ENCODE data around the gene MLXIPL. TPM values are rescaled to one million over a fixed set of nuclear protein-coding genes. Genes with fewer than 3 reads are reported as not detected.
"Not testable (repeated sequence)": the region's sequence is repeated elsewhere in the genome, so short reads cannot be mapped to it uniquely, and the experiment has no call there.

MLXIPL gene
- total RNA-seq, 2 experiments from 2014 or later, result not detected

DNA sequence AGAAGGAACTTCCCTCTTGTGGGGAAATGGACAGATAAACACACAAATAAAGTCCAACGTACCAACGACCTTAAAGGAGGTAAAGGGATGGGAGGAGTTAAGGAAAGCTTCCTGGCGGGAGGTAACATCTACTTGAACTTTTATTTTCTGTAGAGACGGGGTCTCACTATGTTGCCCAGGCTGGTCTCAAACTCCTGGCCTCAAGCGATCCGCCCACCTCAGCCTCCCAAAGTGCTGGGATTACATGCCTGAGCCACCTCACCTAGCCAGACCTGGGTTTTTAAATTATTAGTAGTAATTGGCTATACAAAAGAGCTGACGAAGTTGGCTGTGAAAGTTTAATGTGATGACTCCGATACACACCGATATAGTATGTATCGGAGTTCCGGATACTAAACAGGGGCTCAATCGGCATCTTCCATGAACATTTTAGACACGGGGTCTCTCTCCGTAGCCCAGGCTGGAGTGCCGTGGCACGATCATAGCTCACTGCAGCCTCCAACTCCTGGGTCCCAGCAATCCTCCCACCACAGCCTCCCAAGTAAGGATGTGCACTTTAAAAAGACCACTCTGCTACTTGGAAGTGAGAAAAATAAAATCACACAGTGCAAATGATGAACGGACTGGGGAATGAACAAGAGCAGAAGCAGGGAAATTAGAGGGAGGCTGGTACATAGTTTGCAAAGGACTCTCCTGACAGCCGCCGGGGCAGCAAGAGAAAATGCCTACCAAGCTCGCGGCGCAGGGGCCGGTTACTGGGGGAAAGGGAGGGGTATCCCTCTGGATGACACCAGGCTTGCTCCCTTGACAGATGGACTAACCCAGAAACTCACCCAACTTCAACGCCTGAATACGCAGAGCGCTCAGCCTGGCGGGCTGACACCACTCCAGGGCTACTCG, 67.9 kb downstream of the MLXIPL start:
- Mint-ChIP-seq H3K4me3 (peak overlapping the region; percentile 97), H3K4me1 (peaks cover 40% of the 10 kb centered on the region), H3K27me3 (no peaks in the 10 kb centered on the region), H3K27ac (peak overlapping the region; percentile 79), H3K36me3 (peaks cover 16% of the 10 kb centered on the region), H3K9me3 (ENCODE audit: low read depth) (no peaks in the 10 kb centered on the region)
- CTCF ChIA-PET, result interaction anchor here (0.7 to 4.8 kb wide), 8 partner anchors 10 to 178 kb away, joined by 3 to 26 read pairs (median 5); partner anchors contain the start of genes BAZ1B and TBL2
- DNase-seq, result no peak
- ATAC-seq, result no peak

DNA sequence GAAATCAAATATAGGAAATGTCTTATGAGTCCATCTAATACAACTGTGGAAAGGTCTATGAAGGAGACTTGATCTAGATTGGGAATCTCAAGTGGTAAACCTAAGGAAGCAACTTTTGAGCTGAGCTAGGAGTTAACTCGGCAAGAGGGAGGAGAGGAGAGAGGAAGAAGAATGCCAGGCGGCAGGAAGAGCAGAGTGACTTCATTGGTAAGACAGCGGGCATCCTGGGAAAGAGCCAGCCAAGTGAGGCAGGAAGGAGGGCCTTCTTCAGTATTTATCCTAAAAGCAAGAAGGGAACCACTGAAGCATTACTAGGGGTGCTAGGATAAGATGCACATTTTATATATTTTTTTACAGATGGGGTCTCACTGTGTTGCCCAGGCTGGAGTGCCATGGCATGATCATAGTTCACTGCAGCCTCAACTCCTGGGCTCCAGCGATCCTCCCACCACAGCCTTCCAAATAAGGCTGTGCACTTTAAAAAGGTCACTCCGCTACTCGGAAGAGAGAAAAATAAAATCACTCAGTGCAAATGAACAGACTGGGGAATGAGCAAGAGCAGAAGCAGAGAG, 68.8 kb downstream of the MLXIPL start:
- CTCF ChIA-PET, result interaction anchor here (0.8 to 4.8 kb wide), 3 partner anchors 23 to 35 kb away, joined by 3 to 26 read pairs (median 5); partner anchors contain the start of genes BAZ1B and TBL2
- peak overlapping the region; percentile 97 for H3K4me3 Mint-ChIP-seq
- ATAC-seq, result no peak
- no peaks in the 10 kb centered on the region for H3K9me3 Mint-ChIP-seq (ENCODE audit: low read depth)
- peaks cover 20% of the 10 kb centered on the region for H3K36me3 Mint-ChIP-seq
- peaks cover 41% of the 10 kb centered on the region for H3K4me1 Mint-ChIP-seq
- no peak for DNase-seq
- H3K27me3 Mint-ChIP-seq, result no peaks in the 10 kb centered on the region
- peak overlapping the region; percentile 59 for H3K27ac Mint-ChIP-seq

DNA sequence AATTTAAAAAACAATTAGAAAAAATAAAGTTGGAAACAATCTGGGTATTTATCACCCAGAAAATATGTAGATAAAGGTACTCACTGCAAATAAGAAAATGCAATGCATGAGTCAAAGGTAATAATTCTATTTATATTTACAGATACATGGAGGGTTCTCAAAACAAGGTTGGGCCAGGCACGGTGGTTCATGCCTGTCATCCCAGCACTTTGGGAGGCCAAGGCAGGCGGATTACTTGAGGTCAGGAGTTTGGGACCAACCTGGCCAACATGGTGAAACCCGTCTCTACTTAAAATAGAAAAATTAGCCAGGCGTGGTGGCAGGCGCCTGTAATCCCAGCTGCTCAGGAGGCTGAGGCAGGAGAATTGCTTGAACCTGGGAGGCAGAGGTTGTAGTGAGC, 74.2 kb downstream of the MLXIPL start:
- H3K27ac Mint-ChIP-seq, result not testable (repeated sequence)
- CTCF ChIA-PET, result interaction anchor here (0.7 kb wide), 1 partner anchor 17 kb away, joined by 3 read pairs; no protein-coding TSS in a partner anchor

DNA sequence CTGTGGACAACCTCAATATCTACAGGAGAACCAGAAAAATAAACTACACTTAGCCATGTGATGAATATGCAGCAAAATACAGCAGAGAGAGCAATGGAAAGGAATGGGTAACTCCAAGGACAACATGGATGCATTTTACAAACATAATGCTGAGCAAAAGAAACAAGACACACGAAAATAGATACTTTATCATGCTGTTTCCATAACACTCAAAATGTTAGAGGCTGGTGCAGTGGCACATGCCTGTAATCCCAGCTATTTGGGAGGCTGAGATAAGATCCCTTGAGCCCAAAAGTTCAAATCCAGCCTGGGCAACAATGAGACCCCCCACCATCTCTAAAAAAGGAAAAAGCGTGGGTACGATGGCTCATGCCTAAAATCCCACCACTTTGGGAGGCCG, 75.1 kb downstream of the MLXIPL start:
- CTCF ChIA-PET, result interaction anchor here (0.7 kb wide), 1 partner anchor 18 kb away, joined by 3 read pairs; no protein-coding TSS in a partner anchor
- peaks cover 43% of the 10 kb centered on the region for H3K4me1 Mint-ChIP-seq
- H3K36me3 Mint-ChIP-seq, result peaks cover 31% of the 10 kb centered on the region

More for the DNA sequence above, 74.2 kb downstream of the MLXIPL start:
- not testable (repeated sequence) for H3K27me3 Mint-ChIP-seq; ATAC-seq; H3K9me3 Mint-ChIP-seq (ENCODE audit: low read depth); H3K4me3 Mint-ChIP-seq; DNase-seq
- peaks cover 48% of the 10 kb centered on the region for H3K4me1 Mint-ChIP-seq
- peaks cover 34% of the 10 kb centered on the region for H3K36me3 Mint-ChIP-seq

DNA sequence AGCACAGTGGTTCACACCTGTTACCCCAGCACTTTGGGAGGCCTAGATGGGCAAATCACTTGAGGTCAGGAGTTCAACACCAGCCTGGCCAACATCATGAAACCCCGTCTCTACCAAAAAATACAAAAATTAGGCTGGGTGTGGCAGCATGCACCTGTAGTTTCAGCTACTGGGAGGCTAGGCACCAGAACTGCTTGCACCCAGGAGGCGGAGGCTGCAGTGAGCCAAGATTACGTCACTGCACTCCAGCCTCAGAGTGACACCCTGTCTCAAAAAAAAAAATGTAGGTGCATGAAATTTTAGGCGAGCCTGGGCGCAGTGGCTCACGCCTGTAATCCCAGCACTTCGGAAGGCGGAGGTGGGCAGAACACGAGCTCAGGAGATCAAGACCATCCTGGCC, 76.5 kb downstream of the MLXIPL start:
- ATAC-seq (no peak), DNase-seq (no peak)
- H3K4me1 Mint-ChIP-seq, result peaks cover 39% of the 10 kb centered on the region
- CTCF ChIA-PET, result interaction anchor here (0.6 to 1.6 kb wide), 2 partner anchors 10 to 39 kb away, joined by 4 to 5 read pairs; no protein-coding TSS in a partner anchor
- peaks cover 37% of the 10 kb centered on the region for H3K36me3 Mint-ChIP-seq
- no peak overlapping the region for H3K4me3 Mint-ChIP-seq
- H3K27ac Mint-ChIP-seq, result peak overlapping the region; percentile 35
- no peaks in the 10 kb centered on the region for H3K9me3 Mint-ChIP-seq (ENCODE audit: low read depth)
- H3K27me3 Mint-ChIP-seq, result no peaks in the 10 kb centered on the region

More for the DNA sequence above, 75.1 kb downstream of the MLXIPL start:
- Mint-ChIP-seq H3K9me3 (ENCODE audit: low read depth) (no peaks in the 10 kb centered on the region), H3K27ac (no peak overlapping the region), H3K4me3 (no peak overlapping the region), H3K27me3 (no peaks in the 10 kb centered on the region)
- no peak for ATAC-seq
- no peak for DNase-seq

DNA sequence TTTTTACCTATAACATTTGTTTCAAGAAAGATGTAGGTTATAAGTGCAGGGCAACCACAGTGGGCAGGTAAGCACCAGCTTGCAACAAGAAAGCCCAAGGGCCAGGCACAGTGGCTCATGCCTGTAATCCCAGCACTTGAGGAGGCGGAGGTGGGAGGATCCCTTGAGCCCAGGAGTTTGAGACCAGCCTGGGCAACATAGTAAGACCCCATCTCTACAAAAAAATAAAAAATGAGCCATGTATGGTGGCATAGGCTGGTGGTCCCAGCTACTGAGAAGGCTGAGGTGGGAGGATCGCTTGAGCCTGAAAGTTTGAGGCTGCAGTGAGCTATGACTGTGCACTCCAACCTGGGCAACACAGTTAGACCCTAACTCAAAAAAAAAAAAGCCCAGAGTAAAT, 79.6 kb downstream of the MLXIPL start:
- CTCF ChIA-PET, result interaction anchor here (0.6 kb wide), 1 partner anchor 33 kb away, joined by 3 read pairs; no protein-coding TSS in a partner anchor

More for the DNA sequence above, 79.6 kb downstream of the MLXIPL start:
- Mint-ChIP-seq H3K27me3 (no peaks in the 10 kb centered on the region), H3K36me3 (peaks cover 44% of the 10 kb centered on the region), H3K27ac (no peak overlapping the region), H3K4me3 (no peak overlapping the region), H3K9me3 (ENCODE audit: low read depth) (no peaks in the 10 kb centered on the region), H3K4me1 (peaks cover 33% of the 10 kb centered on the region)
- DNase-seq, result no peak
- no peak for ATAC-seq

Other genes with a start within 250 kb of the MLXIPL start
- gene FZD9, start 190.7 kb downstream of the MLXIPL start, total RNA-seq, result not detected
- 100 to 1,000 TPM; 112 to 129 TPM for gene BAZ1B, start 102.2 kb downstream of the MLXIPL start, total RNA-seq
- gene BCL7B, start 66.8 kb downstream of the MLXIPL start, total RNA-seq, result 10 to 100 TPM; 74.9 to 87.0 TPM
- 10 to 100 TPM; 23.3 to 27.2 TPM for gene TBL2, start 45.9 kb downstream of the MLXIPL start, total RNA-seq
- gene VPS37D, start 43.3 kb upstream of the MLXIPL start, total RNA-seq, result not detected
- gene DNAJC30, start 58.9 kb upstream of the MLXIPL start, total RNA-seq, result 1 to 10 TPM; 7.0 to 9.0 TPM
- 10 to 100 TPM; 60.5 to 72.7 TPM for gene BUD23, start 59.1 kb upstream of the MLXIPL start, total RNA-seq
- gene STX1A, start 95.1 kb upstream of the MLXIPL start, total RNA-seq, result 10 to 100 TPM; 13.8 to 15.8 TPM
- gene ABHD11, start 114.3 kb upstream of the MLXIPL start, total RNA-seq, result 10 to 100 TPM; 15.9 to 19.2 TPM
- gene CLDN3, start 145.7 kb upstream of the MLXIPL start, total RNA-seq, result not detected
- gene CLDN4, start 206.5 kb upstream of the MLXIPL start, total RNA-seq, result under 1 TPM; 0.09 to 0.12 TPM
- under 1 TPM in 1 of 2 experiments, not detected in 1; 0.55 TPM for gene METTL27, start 218.0 kb upstream of the MLXIPL start, total RNA-seq
- gene TMEM270, start 236.6 kb upstream of the MLXIPL start, total RNA-seq, result not detected